Measurements from ENCODE around the gene GLS. TPM values are rescaled to one million over a fixed set of nuclear protein-coding genes. Genes with fewer than 3 reads are reported as not detected.
"Not testable (repeated sequence)": the region's sequence is repeated elsewhere in the genome, so short reads cannot be mapped to it uniquely, and the experiment has no call there.

The GLS gene
- total RNA-seq, 1 donor from 2014 or later = 88.9 TPM

DNA sequence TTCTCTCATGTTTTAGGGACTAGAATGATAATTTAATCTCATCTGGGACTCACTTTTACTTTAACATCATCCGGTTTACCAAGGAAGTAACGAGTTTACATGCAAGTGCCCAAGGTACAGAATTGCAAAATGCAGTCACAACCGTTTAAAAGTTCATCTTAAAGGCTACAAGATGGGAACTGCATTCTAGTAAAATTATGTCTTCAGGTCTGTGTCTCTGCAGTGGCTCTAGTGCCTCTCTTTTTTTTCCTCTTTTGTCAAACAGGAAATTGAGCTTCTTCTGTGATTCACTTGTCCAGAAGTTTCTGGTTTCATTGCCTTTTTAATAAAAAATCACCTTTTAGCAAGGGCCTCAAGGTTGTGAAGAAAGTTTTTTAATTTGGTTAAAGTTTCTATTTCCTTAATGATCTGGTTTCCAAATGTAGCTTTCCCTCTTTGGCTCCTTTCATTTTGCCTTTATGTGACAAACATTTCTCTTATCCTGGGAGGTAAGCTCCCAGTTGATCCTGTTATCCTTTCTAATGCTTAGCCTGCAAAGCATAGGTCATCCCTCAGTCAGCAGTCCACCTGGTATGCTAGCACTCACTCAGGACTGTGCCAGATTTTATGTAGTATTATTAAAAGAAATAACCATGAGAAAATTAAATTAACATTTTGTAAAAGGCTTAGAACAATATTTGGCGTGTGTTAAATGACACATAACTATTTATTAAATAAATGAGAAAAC, 2.4 kb downstream of the GLS start:
- no peaks in the 10 kb centered on the region for H3K27me3 ChIP-seq
- peaks cover 54% of the 10 kb centered on the region for H3K4me1 ChIP-seq
- TF ChIP-seq POLR2A (IDR thresholded peaks at IDR 0.05) (no peak), CTCF (IDR thresholded peaks at IDR 0.05) (no peak), POLR2AphosphoS5 (IDR thresholded peaks at IDR 0.05; ENCODE audit: insufficient read depth in 1 of 2, low read depth in 1 of 2) (no peak)
- H3K9me3 ChIP-seq = no peaks in the 10 kb centered on the region
- intact Hi-C loops (cut with DNase I) = loop anchor here (5.0 kb wide), 1 partner anchor 139 kb away; no protein-coding TSS in a partner anchor
- DNase-seq (ENCODE audit: extremely low spot score in 2 of 2) = no peak
- H3K4me3 ChIP-seq = peak overlapping the region; percentile 89 to 94
- H3K27ac ChIP-seq = peak overlapping the region; percentile 97
- H3K36me3 ChIP-seq = no peaks in the 10 kb centered on the region

DNA sequence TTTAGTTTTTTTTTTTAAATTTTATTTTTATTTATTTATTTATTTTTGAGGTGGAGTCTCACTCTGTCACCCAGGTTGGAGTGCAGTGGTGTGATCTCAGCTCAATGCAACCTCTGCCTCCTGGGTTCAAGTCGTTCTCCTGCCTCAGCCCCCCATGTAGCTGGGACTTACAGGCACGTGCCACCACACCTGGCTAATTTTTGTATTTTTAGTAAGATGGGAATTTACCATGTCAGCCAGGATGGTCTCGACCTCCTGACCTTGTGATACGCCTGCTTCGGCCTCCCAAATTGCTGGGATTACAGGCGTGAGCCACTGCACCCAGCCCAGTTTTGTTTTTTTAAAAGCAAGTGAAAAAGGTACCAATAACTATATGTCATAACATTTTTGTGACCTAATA, 5.2 kb downstream of the GLS start:
- H3K36me3 ChIP-seq; H3K9me3 ChIP-seq; DNase-seq (ENCODE audit: extremely low spot score in 2 of 2); intact Hi-C loops (cut with DNase I); H3K4me3 ChIP-seq; H3K27ac ChIP-seq; H3K27me3 ChIP-seq: not testable (repeated sequence)
- peaks cover 78% of the 10 kb centered on the region for H3K4me1 ChIP-seq

DNA sequence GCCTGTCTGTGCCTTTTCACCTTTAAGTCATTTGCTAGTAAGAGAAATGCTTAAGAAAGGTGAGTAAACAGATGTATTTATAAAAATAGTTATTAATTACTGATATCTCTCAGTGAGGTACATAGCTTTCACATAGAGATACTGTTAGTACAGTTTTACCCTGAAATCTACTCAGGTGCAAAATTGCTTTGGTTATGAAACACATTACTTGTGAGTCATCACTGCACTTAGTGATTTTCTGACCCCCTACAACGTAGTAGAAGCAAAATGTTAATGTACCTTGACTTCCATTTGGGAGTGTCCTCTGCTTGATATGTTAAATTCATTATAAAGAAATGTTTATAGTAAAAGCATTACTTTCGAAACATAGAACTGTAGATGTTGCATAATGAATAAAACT, 6.5 kb downstream of the GLS start:
- Histone ChIP-seq H3K4me1 (peaks cover 89% of the 10 kb centered on the region), H3K27ac (no peak overlapping the region), H3K36me3 (no peaks in the 10 kb centered on the region), H3K27me3 (no peaks in the 10 kb centered on the region), H3K4me3 (no peak overlapping the region), H3K9me3 (no peaks in the 10 kb centered on the region)
- intact Hi-C loops (cut with DNase I) = no loop called here
- DNase-seq (ENCODE audit: extremely low spot score in 2 of 2) = no peak
- TF ChIP-seq POLR2A (IDR thresholded peaks at IDR 0.05) = no peak
- no peak for TF ChIP-seq CTCF (IDR thresholded peaks at IDR 0.05)
- no peak for TF ChIP-seq POLR2AphosphoS5 (IDR thresholded peaks at IDR 0.05; ENCODE audit: insufficient read depth in 1 of 2, low read depth in 1 of 2)

DNA sequence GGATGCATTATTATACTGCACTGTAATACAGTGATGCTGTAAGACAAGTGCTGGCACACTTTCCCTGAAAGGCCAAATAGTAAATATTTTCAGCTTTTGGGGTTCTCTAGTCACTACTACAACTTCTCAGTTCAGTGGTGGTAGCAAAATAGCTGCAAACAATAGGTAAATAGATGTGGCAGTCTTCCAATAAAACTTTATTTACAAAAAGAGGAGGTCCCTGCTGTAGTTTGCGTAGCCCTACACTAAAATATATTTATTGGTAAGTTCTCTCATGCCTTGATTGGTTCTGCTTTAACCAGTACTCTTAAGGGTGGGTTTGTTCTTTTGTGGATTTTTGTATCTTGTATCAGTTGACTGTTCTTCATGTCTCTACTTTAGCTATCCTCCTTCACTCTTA, 7.8 kb downstream of the GLS start:
- Histone ChIP-seq H3K27me3 (no peaks in the 10 kb centered on the region), H3K4me1 (peaks cover 87% of the 10 kb centered on the region), H3K36me3 (no peaks in the 10 kb centered on the region), H3K9me3 (no peaks in the 10 kb centered on the region), H3K27ac (no peak overlapping the region), H3K4me3 (no peak overlapping the region)
- no peak for DNase-seq (ENCODE audit: extremely low spot score in 2 of 2)
- intact Hi-C loops (cut with DNase I) = no loop called here
- no peak for TF ChIP-seq POLR2AphosphoS5 (IDR thresholded peaks at IDR 0.05; ENCODE audit: insufficient read depth in 1 of 2, low read depth in 1 of 2)
- TF ChIP-seq POLR2A (IDR thresholded peaks at IDR 0.05) = no peak
- TF ChIP-seq CTCF (IDR thresholded peaks at IDR 0.05) = no peak

GRCh38 chr2:190889175-190889943, 8.7 kb downstream of the GLS start:
- intact Hi-C loops (cut with DNase I) = no loop called here

More at GRCh38 chr2:190889175-190889943, 8.7 kb downstream of the GLS start:
- TF ChIP-seq POLR2A (IDR thresholded peaks at IDR 0.05) = no peak
- no peak for TF ChIP-seq POLR2AphosphoS5 (IDR thresholded peaks at IDR 0.05; ENCODE audit: insufficient read depth in 1 of 2, low read depth in 1 of 2)
- no peak for TF ChIP-seq CTCF (IDR thresholded peaks at IDR 0.05)
- Histone ChIP-seq H3K4me3 (no peak overlapping the region), H3K27me3 (no peaks in the 10 kb centered on the region), H3K4me1 (peaks cover 83% of the 10 kb centered on the region), H3K27ac (no peak overlapping the region), H3K36me3 (no peaks in the 10 kb centered on the region), H3K9me3 (no peaks in the 10 kb centered on the region)
- DNase-seq (ENCODE audit: extremely low spot score in 2 of 2) = no peak

Measured in vagina (tissue), 2 donors.